GM19035 (cell line): Measurements from ENCODE around the gene NR1I3.
A peak's percentile ranks its signal among the peaks of the same experiment; 100 is the strongest.

Experiments
- ATAC-seq: cut with Tn5 transposase; IDR thresholded peaks from one replicate; pipeline ENCODE4 v1.9.1; 2021; ENCODE audit not compliant: unreplicated experiment

NR1I3 gene

GRCh38 chr1:161219078-161219892 is 18.7 kb downstream of the NR1I3 start:
- no peak for ATAC-seq

- ATAC-seq, result no peak
Measured at GRCh38 chr1:161218301-161219077, 19.5 kb downstream of the NR1I3 start.

- ATAC-seq, result no peak
Measured at GRCh38 chr1:161217831-161218230, 20.2 kb downstream of the NR1I3 start.

- peak; percentile 88 for ATAC-seq
Measured at GRCh38 chr1:161216945-161217712, 20.9 kb downstream of the NR1I3 start.

GRCh38 chr1:161215076-161215475 is 22.9 kb downstream of the NR1I3 start, which contains the start of gene FCER1G:
Gene FCER1G (plus strand): TSS chr1:161215295. CDS start chr1:161215322, 27 bp downstream.
- ATAC-seq, result no peak

GRCh38 chr1:161214369-161214768 is 23.6 kb downstream of the NR1I3 start:
- ATAC-seq, result no peak

GRCh38 chr1:161209790-161210409 is 28.1 kb downstream of the NR1I3 start:
- no peak for ATAC-seq

GRCh38 chr1:161207173-161207572 is 30.8 kb downstream of the NR1I3 start:
- ATAC-seq, result no peak

- no peak for ATAC-seq
Measured at GRCh38 chr1:161206411-161207140, 31.4 kb downstream of the NR1I3 start.

- ATAC-seq, result peak; percentile 97
Measured at GRCh38 chr1:161201836-161202712, 35.9 kb downstream of the NR1I3 start, which contains the start of gene NDUFS2. Gene NDUFS2 (plus strand): TSS chr1:161202367. CDS start chr1:161202386, 19 bp downstream.

GRCh38 chr1:161200992-161201835 is 36.8 kb downstream of the NR1I3 start:
- no peak for ATAC-seq

- ATAC-seq, result no peak
Measured at GRCh38 chr1:161200421-161200991, 37.5 kb downstream of the NR1I3 start.

GRCh38 chr1:161199506-161200139 is 38.4 kb downstream of the NR1I3 start:
- no peak for ATAC-seq

- no peak for ATAC-seq
Measured at GRCh38 chr1:161198897-161199431, 39.0 kb downstream of the NR1I3 start, which contains the start of gene ADAMTS4. Gene ADAMTS4 (minus strand): TSS chr1:161199054. CDS start chr1:161198627, 427 bp downstream.

GRCh38 chr1:161198194-161198896 is 39.7 kb downstream of the NR1I3 start:
- ATAC-seq, result no peak

- ATAC-seq, result no peak
Measured at GRCh38 chr1:161197560-161198193, 40.3 kb downstream of the NR1I3 start.
